Stimulated activated CD4-positive, alpha-beta T cell treated with anti-CD3 and anti-CD28 coated beads, Interleukin-12 subunit alpha, Interleukin-12 subunit beta, amount 100 ng/mL, for 48 hours (primary cell): ENCODE measurements around the gene FEZF1.

Experiments
- DNase-seq, 3 donors: peaks; one replicate each; pipeline ENCODE4 v3.0.0-alpha.2; 2020; ENCODE audit warnings: low read depth in 2 of 3, low spot score in 1 of 3

FEZF1 gene

DNA sequence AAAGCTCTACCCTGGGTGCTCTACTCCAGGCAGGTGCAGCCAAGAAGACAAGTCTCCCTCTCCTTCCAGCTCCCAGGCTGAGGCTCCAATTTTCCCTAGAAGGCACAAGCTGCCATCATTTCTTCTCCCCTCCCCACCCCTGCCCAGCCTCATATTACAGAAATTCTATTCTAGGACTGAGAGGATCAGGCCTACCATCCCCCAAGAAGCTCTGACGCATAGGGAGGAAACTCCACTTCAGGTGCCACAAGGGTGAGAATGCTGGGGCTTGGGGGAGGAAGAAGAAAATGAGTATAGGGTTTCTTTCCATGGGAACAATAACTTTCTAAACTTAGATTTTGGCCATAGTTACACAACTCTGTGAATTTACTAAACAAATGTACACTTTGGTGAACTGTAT, 35.3 kb downstream of the FEZF1 start:
- no peak for DNase-seq

DNA sequence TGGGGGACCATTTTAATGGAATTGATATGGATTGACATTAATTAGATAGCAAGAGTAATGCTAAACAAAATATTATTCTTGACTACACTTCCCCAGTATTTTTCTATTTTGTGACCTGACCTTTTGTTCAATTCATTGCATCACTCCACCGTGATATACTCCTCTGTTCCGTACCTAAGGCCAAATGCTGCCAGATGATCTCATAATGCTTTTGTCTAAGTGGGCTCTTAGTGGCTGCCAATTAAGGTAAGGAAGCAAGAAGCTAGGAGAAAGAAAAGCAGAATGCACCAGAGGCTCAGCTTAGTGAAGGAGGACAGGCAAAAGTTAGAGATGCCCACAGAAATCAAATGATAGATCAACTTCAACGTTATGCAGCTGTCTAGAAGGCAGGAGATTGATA, 36.4 kb downstream of the FEZF1 start:
- no peak for DNase-seq

DNA sequence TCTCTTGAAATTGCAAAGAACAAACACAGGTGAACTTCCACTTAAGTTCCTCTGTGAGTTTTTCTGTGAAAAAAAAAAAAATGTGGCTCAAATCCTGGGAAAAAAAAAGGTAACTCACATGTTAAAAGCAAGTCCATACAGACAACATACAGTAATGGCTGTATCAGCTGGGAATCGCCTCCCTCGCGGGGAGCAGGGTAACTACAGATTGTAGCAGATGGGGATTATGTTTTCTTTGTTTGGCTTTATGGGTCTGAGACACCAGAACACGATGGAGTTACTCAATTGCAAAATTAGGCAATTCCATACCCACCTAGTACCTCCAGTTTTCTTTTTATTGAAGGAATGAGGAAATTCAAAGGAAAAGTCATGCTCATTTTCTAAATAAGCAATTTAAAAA, 42.3 kb downstream of the FEZF1 start:
- no peak for DNase-seq

DNA sequence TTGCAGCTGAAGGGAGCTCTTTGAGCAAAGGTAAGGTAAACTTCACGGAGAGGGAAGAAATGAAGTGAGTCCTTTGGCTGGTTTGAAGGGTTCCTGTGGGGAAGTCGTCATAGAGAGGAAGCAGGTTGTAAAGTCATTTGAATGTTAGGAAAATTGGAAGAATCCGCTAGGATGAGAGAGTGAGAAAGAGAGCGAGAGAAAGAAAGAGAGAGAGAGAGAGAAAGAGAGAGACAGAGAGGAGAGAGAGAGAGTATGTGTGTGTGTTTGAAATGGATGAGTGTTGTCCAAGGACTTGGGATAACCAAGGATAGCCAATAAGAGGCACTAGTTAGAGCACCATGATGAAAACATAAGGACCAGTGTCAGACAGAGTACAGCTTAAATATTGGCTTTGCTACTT, 43.1 kb downstream of the FEZF1 start:
- DNase-seq, result no peak

DNA sequence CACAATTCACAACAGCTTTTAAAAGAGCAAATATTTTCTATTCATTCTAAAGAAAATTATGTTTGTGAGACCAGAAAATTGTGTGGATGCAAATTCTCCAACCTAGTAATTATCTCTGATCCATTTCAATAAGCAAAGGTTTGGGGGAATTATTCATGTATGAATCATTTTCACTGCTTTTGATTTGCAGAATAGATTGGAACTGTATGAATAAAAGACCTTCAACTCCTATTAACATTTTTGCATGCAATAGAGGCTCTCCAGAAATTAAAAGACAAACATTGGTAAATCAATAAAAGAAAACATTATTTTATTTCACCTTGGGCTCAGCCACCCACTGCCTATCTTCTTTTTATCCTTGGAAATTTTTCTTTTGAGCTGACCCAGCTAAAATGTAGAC, 43.5 kb downstream of the FEZF1 start:
- no peak for DNase-seq

DNA sequence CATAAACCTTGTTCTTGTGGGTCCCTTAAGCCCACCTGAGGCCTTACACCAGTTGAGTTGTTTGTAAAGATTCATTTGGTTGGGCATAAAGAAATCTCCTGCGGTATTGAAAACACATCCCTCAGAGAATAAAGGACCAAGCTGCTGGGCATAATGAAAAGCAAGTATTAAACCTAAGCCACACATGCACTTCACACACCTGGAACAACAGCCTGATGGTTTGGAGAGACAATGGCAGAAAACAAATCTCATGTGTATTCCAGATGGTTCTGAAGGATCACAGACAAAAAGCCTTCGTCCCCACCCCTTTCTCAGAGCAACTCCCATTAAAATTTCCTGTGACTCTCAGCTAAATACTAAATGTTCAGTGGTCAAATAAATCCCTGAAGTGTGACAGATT, 44.2 kb downstream of the FEZF1 start:
- no peak for DNase-seq

DNA sequence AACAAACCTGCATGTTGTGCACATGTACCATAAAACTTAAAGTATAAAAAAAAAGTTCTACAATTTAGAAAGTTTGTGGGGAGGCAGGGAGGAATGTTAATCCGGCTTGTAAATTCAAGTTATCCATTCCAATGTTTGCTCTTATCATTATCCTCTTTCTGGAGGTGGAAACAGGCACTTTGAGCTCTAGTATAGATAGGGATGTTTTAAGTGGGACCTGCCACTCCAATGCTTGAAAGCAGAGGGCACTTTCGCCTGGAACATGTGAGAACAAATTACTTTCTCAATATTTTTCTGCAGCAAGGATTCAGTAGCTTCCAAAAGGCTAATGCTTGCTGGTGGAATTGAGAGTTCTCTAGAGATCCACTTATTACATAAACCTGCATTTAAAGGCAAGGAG, 45.6 kb downstream of the FEZF1 start:
- DNase-seq, result no peak

DNA sequence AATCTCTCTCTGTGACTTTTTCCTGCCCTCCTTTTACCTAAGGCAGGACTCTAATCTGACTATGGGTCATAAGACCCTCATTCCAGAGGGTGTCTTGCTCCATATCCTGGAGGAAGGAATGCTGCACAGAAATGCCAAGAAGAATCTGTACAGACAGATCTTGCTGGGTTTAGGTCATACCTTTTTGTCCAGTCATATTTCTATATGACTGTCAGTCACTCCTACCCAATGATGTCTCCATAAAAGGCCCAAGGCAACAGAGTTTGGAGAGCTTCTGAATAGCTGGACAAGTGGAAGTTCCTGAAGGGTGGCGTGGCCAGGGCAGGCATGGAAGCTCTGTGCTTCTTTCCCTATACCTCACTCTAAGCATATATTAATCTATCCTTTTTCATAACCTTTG, 47.5 kb downstream of the FEZF1 start:
- DNase-seq, result no peak

DNA sequence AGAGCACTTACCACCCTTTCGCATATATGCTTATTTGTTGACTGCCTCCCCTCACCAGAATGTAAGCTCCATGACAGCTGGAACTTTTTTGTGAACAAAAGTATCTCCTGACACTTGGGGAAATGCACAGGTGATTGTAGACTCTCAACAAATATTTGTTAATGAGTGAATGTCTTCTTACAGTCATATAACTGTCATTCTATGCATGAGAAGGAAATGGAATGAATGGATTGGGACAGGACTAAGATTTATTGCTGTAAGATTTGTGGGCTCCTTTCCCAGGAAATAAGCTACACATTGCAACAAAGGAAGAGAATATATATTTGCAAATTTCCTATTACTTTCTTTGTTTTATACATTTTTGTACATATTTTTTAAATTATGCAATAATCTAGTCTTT, 48.5 kb downstream of the FEZF1 start:
- DNase-seq, result no peak

DNA sequence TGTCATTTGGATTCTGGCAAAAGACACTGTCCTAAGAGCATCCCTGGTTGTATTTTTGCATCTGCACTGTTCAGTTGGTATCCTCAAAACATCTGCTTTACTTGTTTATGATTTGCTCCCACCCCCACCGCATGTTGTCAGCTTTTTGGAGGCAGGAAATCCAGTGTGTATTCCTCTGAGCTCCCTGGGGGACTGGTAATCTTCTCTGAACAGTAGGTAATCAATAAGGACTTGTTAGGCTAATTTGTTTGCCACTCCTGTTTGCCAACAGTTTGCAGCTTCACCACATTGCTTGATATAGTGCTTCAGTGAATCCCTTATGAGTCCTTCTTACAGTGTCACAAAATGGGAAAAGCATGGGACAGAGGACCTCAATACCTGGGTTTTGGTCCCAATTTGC, 49.1 kb downstream of the FEZF1 start:
- no peak for DNase-seq
